ENCODE measurements around the gene FOXS1.

The FOXS1 gene

DNA sequence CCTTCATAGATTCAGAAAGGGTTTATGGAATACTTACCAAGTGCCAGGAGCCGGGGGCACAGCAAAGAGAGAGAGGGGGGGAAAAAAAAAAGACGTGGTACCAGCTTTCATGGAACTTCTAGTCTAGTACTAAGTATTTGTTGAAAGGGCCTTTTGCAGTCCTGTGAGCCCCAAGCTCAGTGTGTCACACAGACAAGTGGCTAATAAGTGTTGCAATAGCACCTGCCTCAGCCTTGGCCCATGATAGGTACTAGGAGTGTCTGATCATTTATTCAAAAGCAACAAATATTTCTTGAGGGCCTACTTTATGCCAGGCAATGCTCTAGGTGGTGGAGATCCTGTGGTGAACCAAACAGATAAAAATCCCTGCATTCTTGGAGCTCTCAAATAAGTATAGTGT is 18.3 kb downstream of the FOXS1 start:
- Histone ChIP-seq H3K27ac (ENCODE audit: low read depth, low read length) (no peak overlapping the region), H3K27me3 (ENCODE audit: control insufficient read depth in 1 of 2, insufficient read depth in 2 of 2, low read length in 2 of 2) (peaks cover 0 to 7% of the 10 kb centered on the region in 2 donors), H3K4me1 (ENCODE audit: insufficient read depth, low read length) (peaks cover 13% of the 10 kb centered on the region), H3K9me3 (ENCODE audit: low read length) (no peaks in the 10 kb centered on the region), H3K9ac (ENCODE audit: low read length) (no peak overlapping the region), H3K4me3 (ENCODE audit: low read depth in 1 of 2, low read length in 2 of 2) (no peak overlapping the region), H3K36me3 (ENCODE audit: insufficient read depth, low read length) (no peaks in the 10 kb centered on the region)

DNA sequence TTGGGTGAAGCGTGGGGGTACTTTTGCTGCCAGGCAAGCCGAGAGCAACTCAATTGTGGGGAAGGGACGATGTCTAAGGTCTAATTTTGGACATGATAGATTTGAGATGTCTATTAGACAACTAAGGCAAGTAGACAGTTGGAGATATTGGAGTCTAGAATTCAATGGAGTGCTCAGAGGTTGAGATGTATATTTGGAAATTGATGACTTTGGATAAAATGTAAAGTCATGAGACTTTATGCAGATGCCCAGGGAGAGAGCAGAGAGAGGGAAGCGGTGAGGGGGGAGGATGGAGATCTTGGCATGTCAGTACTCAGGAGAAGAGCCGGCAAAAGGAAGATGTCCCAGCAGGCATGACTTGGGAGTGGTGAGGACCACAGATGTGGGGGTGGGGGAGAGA is 19.3 kb downstream of the FOXS1 start:
- Histone ChIP-seq H3K27me3 (ENCODE audit: control insufficient read depth in 1 of 2, insufficient read depth in 2 of 2, low read length in 2 of 2) (peaks cover 0 to 7% of the 10 kb centered on the region in 2 donors), H3K27ac (ENCODE audit: low read depth, low read length) (no peak overlapping the region), H3K4me3 (ENCODE audit: low read depth in 1 of 2, low read length in 2 of 2) (no peak overlapping the region), H3K9ac (ENCODE audit: low read length) (no peak overlapping the region), H3K36me3 (ENCODE audit: insufficient read depth, low read length) (no peaks in the 10 kb centered on the region), H3K9me3 (ENCODE audit: low read length) (no peaks in the 10 kb centered on the region), H3K4me1 (ENCODE audit: insufficient read depth, low read length) (peaks cover 13% of the 10 kb centered on the region)

DNA sequence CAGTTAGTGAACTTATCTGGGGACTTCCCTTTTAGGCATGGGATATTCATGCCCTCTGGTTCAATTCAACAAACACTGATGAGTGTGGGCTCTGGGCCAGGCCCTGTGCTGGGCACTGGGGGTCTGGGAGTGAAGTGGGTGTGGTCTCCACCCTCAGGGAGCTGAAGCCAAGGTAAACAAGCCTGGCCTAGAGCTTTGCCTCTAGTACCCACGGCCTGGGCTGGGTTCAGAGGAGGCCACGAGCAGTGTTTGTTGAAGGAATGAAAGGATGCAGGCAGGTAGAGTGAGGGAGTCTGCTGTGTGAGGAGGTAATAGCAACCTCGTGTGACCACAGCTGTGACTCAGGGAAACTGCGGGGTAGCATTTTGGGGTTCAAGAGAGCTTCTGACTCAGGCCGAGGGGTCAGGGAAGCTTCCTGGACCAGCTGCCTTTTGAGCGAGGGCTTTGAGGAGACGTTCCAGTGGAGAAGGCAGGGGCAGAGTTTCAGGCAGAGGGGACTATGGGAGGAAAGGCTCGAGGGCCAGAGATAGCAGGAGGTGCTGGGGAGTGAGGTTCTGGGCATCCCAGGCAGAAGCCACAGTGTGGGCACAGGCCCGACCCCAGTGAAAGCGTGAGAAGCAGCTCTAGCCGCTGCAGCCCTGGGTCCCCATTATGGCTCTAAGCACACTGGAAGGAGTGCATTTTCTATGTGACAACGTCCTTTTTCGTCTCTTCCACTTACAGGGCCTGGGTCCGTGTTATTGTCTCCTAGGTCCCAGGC is 20.7 kb downstream of the FOXS1 start:
- no peaks in the 10 kb centered on the region for H3K36me3 ChIP-seq (ENCODE audit: insufficient read depth, low read length)
- no peak overlapping the region for H3K4me3 ChIP-seq (ENCODE audit: low read depth in 1 of 2, low read length in 2 of 2)
- H3K9ac ChIP-seq (ENCODE audit: low read length) = no peak overlapping the region
- no peaks in the 10 kb centered on the region for H3K9me3 ChIP-seq (ENCODE audit: low read length)
- H3K27ac ChIP-seq (ENCODE audit: low read depth, low read length) = no peak overlapping the region
- H3K4me1 ChIP-seq (ENCODE audit: insufficient read depth, low read length) = peaks cover 13% of the 10 kb centered on the region
- peaks cover 0 to 7% of the 10 kb centered on the region in 2 donors for H3K27me3 ChIP-seq (ENCODE audit: control insufficient read depth in 1 of 2, insufficient read depth in 2 of 2, low read length in 2 of 2)

DNA sequence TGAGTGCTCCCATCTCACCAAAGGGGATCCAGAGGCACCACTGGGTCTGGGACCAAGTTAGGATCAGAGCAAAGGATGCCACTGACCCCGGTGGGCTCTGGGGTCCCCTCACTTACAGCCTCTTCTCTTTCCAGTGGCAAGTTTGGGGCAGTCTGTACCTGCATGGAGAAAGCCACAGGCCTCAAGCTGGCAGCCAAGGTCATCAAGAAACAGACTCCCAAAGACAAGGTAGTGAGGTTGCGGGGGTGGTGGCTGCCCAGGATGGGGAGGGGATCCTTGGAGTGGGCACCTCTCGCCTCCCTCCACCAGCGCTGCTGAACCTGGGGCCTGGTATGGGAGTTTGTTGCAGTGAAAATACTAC is 21.3 kb downstream of the FOXS1 start:
- H3K4me3 ChIP-seq (ENCODE audit: low read depth in 1 of 2, low read length in 2 of 2) = no peak overlapping the region
- H3K36me3 ChIP-seq (ENCODE audit: insufficient read depth, low read length) = no peaks in the 10 kb centered on the region
- H3K27ac ChIP-seq (ENCODE audit: low read depth, low read length) = no peak overlapping the region
- no peaks in the 10 kb centered on the region for H3K9me3 ChIP-seq (ENCODE audit: low read length)
- peaks cover 0 to 7% of the 10 kb centered on the region in 2 donors for H3K27me3 ChIP-seq (ENCODE audit: control insufficient read depth in 1 of 2, insufficient read depth in 2 of 2, low read length in 2 of 2)
- no peak overlapping the region for H3K9ac ChIP-seq (ENCODE audit: low read length)
- peaks cover 13% of the 10 kb centered on the region for H3K4me1 ChIP-seq (ENCODE audit: insufficient read depth, low read length)

DNA sequence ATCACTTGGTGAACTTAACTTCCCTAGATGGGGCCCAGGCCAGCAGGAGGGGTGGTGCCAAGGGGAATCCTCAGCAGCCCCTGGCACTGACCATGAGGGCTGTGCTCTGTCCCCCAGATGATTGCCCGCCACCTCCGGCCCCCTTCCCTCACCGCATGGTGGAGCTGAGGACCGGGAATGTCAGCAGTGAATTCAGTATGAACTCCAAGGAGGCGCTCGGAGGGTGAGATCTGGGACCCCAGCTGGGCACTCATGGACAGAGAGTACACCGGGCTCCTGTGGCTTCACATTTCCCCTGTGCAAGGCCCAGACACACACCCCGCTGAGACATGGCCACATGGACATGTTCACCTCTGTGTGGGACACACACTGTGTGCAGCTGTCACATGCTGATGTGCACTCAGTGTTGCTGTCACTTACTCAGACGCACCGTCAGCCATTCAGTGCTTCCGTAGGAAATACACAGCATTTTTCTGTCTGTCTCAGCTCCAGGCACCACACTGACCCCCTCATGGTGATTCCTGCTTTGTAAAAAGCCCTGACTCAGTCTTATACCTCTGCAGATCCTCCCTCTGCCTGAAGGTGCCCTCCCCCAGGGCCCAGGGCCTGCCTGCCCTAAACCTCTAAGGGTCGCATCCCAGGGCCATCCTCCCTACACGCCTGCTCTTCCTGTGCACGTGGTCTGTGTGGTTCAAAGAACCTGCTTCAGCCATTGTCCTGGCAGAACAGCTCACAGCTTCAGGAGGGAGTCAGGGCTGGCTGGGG is 21.9 kb downstream of the FOXS1 start:
- Histone ChIP-seq H3K4me1 (ENCODE audit: insufficient read depth, low read length) (peaks cover 13% of the 10 kb centered on the region), H3K4me3 (ENCODE audit: low read depth in 1 of 2, low read length in 2 of 2) (no peak overlapping the region), H3K27me3 (ENCODE audit: control insufficient read depth in 1 of 2, insufficient read depth in 2 of 2, low read length in 2 of 2) (peaks cover 0 to 7% of the 10 kb centered on the region in 2 donors), H3K36me3 (ENCODE audit: insufficient read depth, low read length) (no peaks in the 10 kb centered on the region), H3K9ac (ENCODE audit: low read length) (no peak overlapping the region), H3K9me3 (ENCODE audit: low read length) (no peaks in the 10 kb centered on the region), H3K27ac (ENCODE audit: low read depth, low read length) (no peak overlapping the region)

DNA sequence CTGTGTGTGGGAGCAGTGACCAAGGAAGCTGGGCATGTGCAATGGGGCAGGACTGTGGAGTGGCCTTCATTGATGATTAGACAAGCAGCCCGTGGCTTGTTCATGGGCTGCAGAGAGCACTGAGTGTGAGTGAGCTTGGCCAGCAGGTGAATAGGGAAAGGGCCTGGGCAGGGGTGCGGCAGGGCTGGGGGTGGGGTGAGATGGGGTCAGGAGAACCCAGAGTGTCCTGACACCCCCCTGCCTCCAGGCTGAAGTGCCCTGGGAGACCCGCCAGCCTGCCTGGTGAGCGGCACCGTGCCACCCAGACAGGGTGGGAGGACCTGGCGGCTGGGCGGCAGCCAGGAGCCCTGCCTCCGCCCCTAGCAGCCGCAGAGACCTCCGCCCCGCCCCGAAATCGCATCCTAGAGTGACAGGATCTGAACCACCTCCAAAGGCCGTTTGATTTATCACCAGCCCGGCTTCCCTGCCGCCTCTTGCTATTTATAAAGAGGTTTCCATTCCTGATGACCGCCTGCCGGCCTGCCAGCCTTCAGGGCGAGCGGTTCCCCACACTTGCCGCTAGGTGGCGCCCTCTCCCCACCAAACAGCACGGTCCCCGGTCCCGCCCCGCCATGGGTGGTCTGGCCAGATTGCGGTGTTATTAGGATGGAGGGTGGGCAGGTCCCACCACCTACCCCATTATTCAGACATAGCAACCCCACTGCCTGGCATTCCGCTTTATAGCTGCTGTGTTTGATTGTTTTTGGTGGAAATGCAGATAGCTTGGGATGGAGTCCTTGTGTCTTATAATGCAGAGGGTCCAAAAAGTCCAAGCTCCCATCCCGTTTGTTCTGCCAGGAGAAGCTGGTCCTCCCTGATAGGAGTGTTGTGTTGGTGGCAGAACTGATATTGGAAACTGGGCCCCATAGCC is 22.7 kb downstream of the FOXS1 start:
- Histone ChIP-seq H3K27ac (ENCODE audit: low read depth, low read length) (no peak overlapping the region), H3K4me3 (ENCODE audit: low read depth in 1 of 2, low read length in 2 of 2) (no peak overlapping the region), H3K9ac (ENCODE audit: low read length) (no peak overlapping the region)

DNA sequence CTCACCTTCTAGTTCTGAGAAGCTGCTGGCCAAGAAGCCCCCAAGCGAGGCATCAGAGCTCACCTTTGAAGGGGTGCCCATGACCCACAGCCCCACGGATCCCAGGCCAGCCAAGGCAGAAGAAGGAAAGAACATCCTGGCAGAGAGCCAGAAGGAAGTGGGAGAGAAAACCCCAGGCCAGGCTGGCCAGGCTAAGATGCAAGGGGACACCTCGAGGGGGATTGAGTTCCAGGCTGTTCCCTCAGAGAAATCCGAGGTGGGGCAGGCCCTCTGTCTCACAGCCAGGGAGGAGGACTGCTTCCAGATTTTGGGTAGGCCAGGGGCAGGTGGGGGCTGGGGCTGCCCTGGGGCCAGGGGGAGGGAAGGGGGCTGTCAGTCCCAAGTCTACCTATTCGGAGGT is 24.0 kb downstream of the FOXS1 start:
- Histone ChIP-seq H3K27me3 (ENCODE audit: control insufficient read depth in 1 of 2, insufficient read depth in 2 of 2, low read length in 2 of 2) (peaks cover 0 to 7% of the 10 kb centered on the region in 2 donors), H3K36me3 (ENCODE audit: insufficient read depth, low read length) (no peaks in the 10 kb centered on the region), H3K27ac (ENCODE audit: low read depth, low read length) (no peak overlapping the region), H3K4me1 (ENCODE audit: insufficient read depth, low read length) (peaks cover 13% of the 10 kb centered on the region), H3K9ac (ENCODE audit: low read length) (no peak overlapping the region), H3K4me3 (ENCODE audit: low read depth in 1 of 2, low read length in 2 of 2) (no peak overlapping the region), H3K9me3 (ENCODE audit: low read length) (no peaks in the 10 kb centered on the region)

More for the DNA sequence above, 22.7 kb downstream of the FOXS1 start:
- peaks cover 0 to 7% of the 10 kb centered on the region in 2 donors for H3K27me3 ChIP-seq (ENCODE audit: control insufficient read depth in 1 of 2, insufficient read depth in 2 of 2, low read length in 2 of 2)
- no peaks in the 10 kb centered on the region for H3K9me3 ChIP-seq (ENCODE audit: low read length)
- H3K36me3 ChIP-seq (ENCODE audit: insufficient read depth, low read length) = no peaks in the 10 kb centered on the region
- peaks cover 13% of the 10 kb centered on the region for H3K4me1 ChIP-seq (ENCODE audit: insufficient read depth, low read length)

DNA sequence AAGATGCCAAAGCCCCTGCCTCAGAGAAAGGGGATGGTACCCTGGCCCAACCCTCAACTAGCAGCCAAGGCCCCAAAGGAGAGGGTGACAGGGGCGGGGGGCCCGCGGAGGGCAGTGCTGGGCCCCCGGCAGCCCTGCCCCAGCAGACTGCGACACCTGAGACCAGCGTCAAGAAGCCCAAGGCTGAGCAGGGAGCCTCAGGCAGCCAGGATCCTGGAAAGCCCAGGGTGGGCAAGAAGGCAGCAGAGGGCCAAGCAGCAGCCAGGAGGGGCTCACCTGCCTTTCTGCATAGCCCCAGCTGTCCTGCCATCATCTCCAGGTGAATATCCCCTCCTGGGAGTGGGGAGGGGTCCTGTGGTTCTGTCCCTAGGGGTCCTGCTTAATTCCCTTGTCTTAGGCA is 25.2 kb downstream of the FOXS1 start:
- Histone ChIP-seq H3K27ac (ENCODE audit: low read depth, low read length) (no peak overlapping the region), H3K27me3 (ENCODE audit: control insufficient read depth in 1 of 2, insufficient read depth in 2 of 2, low read length in 2 of 2) (peaks cover 0 to 7% of the 10 kb centered on the region in 2 donors), H3K36me3 (ENCODE audit: insufficient read depth, low read length) (no peaks in the 10 kb centered on the region), H3K9me3 (ENCODE audit: low read length) (no peaks in the 10 kb centered on the region), H3K4me1 (ENCODE audit: insufficient read depth, low read length) (peaks cover 13% of the 10 kb centered on the region), H3K9ac (ENCODE audit: low read length) (no peak overlapping the region), H3K4me3 (ENCODE audit: low read depth in 1 of 2, low read length in 2 of 2) (no peak overlapping the region)

DNA sequence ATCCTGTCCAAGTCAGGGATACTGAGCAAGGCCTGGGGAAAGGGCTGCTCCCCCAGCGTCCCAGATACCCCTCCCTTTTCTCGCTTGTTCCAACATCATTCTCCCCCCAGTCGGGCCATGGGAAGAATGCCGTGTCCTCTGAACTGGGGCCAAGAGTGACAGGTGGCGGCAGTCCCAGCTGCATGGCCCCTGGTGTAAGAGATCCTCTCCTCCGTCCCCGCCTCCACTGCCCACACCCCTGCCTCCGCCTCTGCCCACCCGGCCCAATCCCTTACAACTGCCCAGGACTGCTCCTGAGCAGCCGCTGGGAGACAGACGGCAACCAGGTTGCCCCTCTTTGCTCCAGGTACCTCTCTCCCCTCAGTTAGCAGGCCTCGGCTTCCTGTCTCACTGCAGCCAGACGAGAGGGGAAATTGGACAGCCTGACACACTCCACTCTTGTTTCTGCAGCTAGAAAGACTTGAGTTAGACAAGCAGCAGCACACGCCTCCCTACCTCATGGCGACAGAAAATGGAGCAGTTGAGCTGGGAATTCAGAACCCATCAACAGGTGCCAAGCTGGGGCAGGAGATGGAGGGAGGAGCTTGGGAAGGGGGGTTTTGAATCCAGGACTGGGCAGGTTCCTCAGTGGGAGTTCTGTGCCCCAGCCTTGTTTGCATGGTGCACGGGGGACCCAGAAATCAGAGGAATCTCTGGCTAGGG is 26.2 kb downstream of the FOXS1 start, which contains the start of gene MYLK2:
TSS of gene MYLK2 (plus strand) at position 274 of the 702 bp plus-strand sequence. CDS start at position 499, 225 bp downstream.
- H3K4me1 ChIP-seq (ENCODE audit: insufficient read depth, low read length) = peaks cover 13% of the 10 kb centered on the region
- H3K9me3 ChIP-seq (ENCODE audit: low read length) = no peaks in the 10 kb centered on the region
- H3K4me3 ChIP-seq (ENCODE audit: low read depth in 1 of 2, low read length in 2 of 2) = no peak within 1 kb of the TSS
- no peak within 1 kb of the TSS for H3K27ac ChIP-seq (ENCODE audit: low read depth, low read length)
- H3K36me3 ChIP-seq (ENCODE audit: insufficient read depth, low read length) = no peaks in the 10 kb centered on the region
- peaks cover 0 to 7% of the 10 kb centered on the region in 2 donors for H3K27me3 ChIP-seq (ENCODE audit: control insufficient read depth in 1 of 2, insufficient read depth in 2 of 2, low read length in 2 of 2)
- no peak within 1 kb of the TSS for H3K9ac ChIP-seq (ENCODE audit: low read length)

DNA sequence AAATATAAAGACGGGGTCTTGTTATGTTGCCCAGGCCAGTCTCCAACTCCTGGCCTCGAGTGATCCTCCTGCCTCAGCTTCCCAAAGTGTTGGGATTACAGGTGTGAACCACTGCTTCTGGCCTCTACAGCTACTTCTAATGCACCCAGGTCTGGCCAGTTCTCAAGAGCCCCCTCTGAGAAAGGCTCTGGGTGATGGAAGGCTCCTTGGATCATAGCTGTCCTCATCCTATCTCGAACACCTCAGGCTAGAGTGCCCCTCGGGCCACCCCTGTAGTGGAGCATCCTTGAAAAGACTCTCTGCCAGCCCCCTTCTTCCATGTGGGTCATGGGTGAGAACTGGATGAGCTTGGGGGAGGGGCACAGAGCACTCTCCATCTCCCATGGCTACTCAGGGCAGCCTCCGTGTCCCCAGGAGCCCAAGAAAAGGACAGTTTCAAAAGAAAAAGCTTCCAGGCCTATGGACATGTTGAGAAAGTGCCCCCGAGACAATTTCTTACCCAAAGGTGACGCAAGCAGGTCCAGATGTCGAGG is 27.0 kb downstream of the FOXS1 start:
- H3K4me3 ChIP-seq (ENCODE audit: low read depth in 1 of 2, low read length in 2 of 2) = no peak overlapping the region
- no peaks in the 10 kb centered on the region for H3K36me3 ChIP-seq (ENCODE audit: insufficient read depth, low read length)
- peaks cover 0 to 3% of the 10 kb centered on the region in 2 donors for H3K27me3 ChIP-seq (ENCODE audit: control insufficient read depth in 1 of 2, insufficient read depth in 2 of 2, low read length in 2 of 2)
- H3K9ac ChIP-seq (ENCODE audit: low read length) = no peak overlapping the region
- H3K9me3 ChIP-seq (ENCODE audit: low read length) = no peaks in the 10 kb centered on the region
- H3K27ac ChIP-seq (ENCODE audit: low read depth, low read length) = no peak overlapping the region
- peaks cover 13% of the 10 kb centered on the region for H3K4me1 ChIP-seq (ENCODE audit: insufficient read depth, low read length)

Data from muscle layer of colon (tissue), 2 donors.